ENCODE results near the gene SEC31A.

SEC31A gene

GRCh38 chr4:82893942-82894341 is 3.0 kb upstream of the SEC31A start:
- Histone ChIP-seq H4K20me1 (ENCODE audit: insufficient read depth, low read length) (peaks cover 7% of the 10 kb centered on the region; the same call in 1 of the 2 replicates), H3K4me2 (ENCODE audit: low read depth, low read length) (no peak overlapping the region), H3K9ac (ENCODE audit: low read length) (no peak overlapping the region), H3K79me2 (ENCODE audit: low read length) (peaks cover 70% of the 10 kb centered on the region), H3K27ac (ENCODE audit: low read length) (no peak overlapping the region), H3K36me3 (replicated peaks; ENCODE audit: insufficient read depth, low read length) (peaks cover 5% of the 10 kb centered on the region; the same call in 1 of the 2 replicates), H3K4me3 (ENCODE audit: low read length) (no peak overlapping the region), H3K9me3 (replicated peaks; ENCODE audit: insufficient read depth, low read length) (no peaks in the 10 kb centered on the region), H3F3A (ENCODE audit: insufficient read depth, low read length) (peaks cover 41% of the 10 kb centered on the region), H3K4me1 (ENCODE audit: low read length) (peaks cover 14% of the 10 kb centered on the region), H2AFZ (ENCODE audit: low read length) (no peak overlapping the region), H3K27me3 (replicated peaks; ENCODE audit: insufficient read depth, low read length) (no peaks in the 10 kb centered on the region), H3K9me2 (replicated peaks; ENCODE audit: insufficient read depth, low read length) (no peaks in the 10 kb centered on the region)
- TF ChIP-seq CTCF (IDR thresholded peaks at IDR 0.05; ENCODE audit: low read length) (no peak), EZH2phosphoT487 (IDR thresholded peaks at IDR 0.05; ENCODE audit: low read length) (no peak), EZH2 (optimal IDR thresholded peaks at IDR 0.05; ENCODE audit: low read depth, low read length) (no peak)
- DNase-seq, result no peak

DNA sequence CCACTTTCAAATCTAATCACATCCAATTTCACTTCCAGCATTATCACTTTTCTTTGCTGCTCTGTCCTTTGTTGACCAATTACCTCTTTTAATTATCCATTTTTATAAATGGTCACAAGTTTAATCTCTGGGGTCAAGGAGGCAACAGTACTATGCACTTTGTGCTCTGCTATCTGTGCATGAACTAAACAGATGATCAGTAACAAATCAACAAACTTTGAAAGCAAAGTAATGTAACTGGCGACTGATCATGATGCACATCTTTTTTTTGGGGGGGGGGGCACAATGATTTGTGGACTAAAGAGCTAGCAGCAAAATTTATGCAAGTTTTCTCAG is 1.5 kb upstream of the SEC31A start:
- DNase-seq, result no peak
- TF ChIP-seq CTCF (IDR thresholded peaks at IDR 0.05; ENCODE audit: low read length) (no peak), EZH2 (optimal IDR thresholded peaks at IDR 0.05; ENCODE audit: low read depth, low read length) (no peak), EZH2phosphoT487 (IDR thresholded peaks at IDR 0.05; ENCODE audit: low read length) (no peak)

GRCh38 chr4:82891707-82892466 is 934 bp upstream of the SEC31A start:
- H3K27ac ChIP-seq (ENCODE audit: low read length), result peak overlapping the region; percentile 96; the same call in 1 of the 2 replicates
- peak; percentile 58 for DNase-seq
- H3K4me3 ChIP-seq (ENCODE audit: low read length), result peak overlapping the region; percentile 95
- H3K27me3 ChIP-seq (replicated peaks; ENCODE audit: insufficient read depth, low read length), result no peaks in the 10 kb centered on the region
- peaks cover 69% of the 10 kb centered on the region for H3K79me2 ChIP-seq (ENCODE audit: low read length)
- peaks cover 17% of the 10 kb centered on the region for H3K4me1 ChIP-seq (ENCODE audit: low read length)
- peaks cover 2% of the 10 kb centered on the region; the same call in 1 of the 2 replicates for H3K36me3 ChIP-seq (replicated peaks; ENCODE audit: insufficient read depth, low read length)
- H4K20me1 ChIP-seq (ENCODE audit: insufficient read depth, low read length), result no peaks in the 10 kb centered on the region
- no peaks in the 10 kb centered on the region for H3K9me2 ChIP-seq (replicated peaks; ENCODE audit: insufficient read depth, low read length)
- TF ChIP-seq EZH2phosphoT487 (IDR thresholded peaks at IDR 0.05; ENCODE audit: low read length) (no peak), CTCF (IDR thresholded peaks at IDR 0.05; ENCODE audit: low read length) (no peak), EZH2 (optimal IDR thresholded peaks at IDR 0.05; ENCODE audit: low read depth, low read length) (no peak)
- H2AFZ ChIP-seq (ENCODE audit: low read length), result peak overlapping the region; percentile 73
- peak overlapping the region; percentile 70 for H3K4me2 ChIP-seq (ENCODE audit: low read depth, low read length)
- no peaks in the 10 kb centered on the region for H3K9me3 ChIP-seq (replicated peaks; ENCODE audit: insufficient read depth, low read length)
- peak overlapping the region; percentile 92 for H3K9ac ChIP-seq (ENCODE audit: low read length)
- H3F3A ChIP-seq (ENCODE audit: insufficient read depth, low read length), result peaks cover 38% of the 10 kb centered on the region

More for the DNA sequence above, 1.5 kb upstream of the SEC31A start:
- no peak overlapping the region; the same call in 1 of the 2 replicates for H3K9ac ChIP-seq (ENCODE audit: low read length)
- no peaks in the 10 kb centered on the region for H3K9me2 ChIP-seq (replicated peaks; ENCODE audit: insufficient read depth, low read length)
- peak overlapping the region; percentile 96; the same call in 1 of the 2 replicates for H3K27ac ChIP-seq (ENCODE audit: low read length)
- H3K4me3 ChIP-seq (ENCODE audit: low read length), result peak overlapping the region; percentile 95; the same call in 1 of the 2 replicates
- peaks cover 17% of the 10 kb centered on the region for H3K4me1 ChIP-seq (ENCODE audit: low read length)
- no peak overlapping the region for H2AFZ ChIP-seq (ENCODE audit: low read length)
- no peaks in the 10 kb centered on the region for H4K20me1 ChIP-seq (ENCODE audit: insufficient read depth, low read length)
- H3F3A ChIP-seq (ENCODE audit: insufficient read depth, low read length), result peaks cover 38% of the 10 kb centered on the region
- H3K9me3 ChIP-seq (replicated peaks; ENCODE audit: insufficient read depth, low read length), result no peaks in the 10 kb centered on the region
- peak overlapping the region; percentile 70 for H3K4me2 ChIP-seq (ENCODE audit: low read depth, low read length)
- H3K27me3 ChIP-seq (replicated peaks; ENCODE audit: insufficient read depth, low read length), result no peaks in the 10 kb centered on the region
- H3K79me2 ChIP-seq (ENCODE audit: low read length), result peaks cover 69% of the 10 kb centered on the region
- peaks cover 5% of the 10 kb centered on the region; the same call in 1 of the 2 replicates for H3K36me3 ChIP-seq (replicated peaks; ENCODE audit: insufficient read depth, low read length)
